KOPT-K1 (cell line): ENCODE data around the gene DNAJC22.
"Not testable (repeated sequence)": the region's sequence is repeated elsewhere in the genome, so short reads cannot be mapped to it uniquely, and the experiment has no call there.

ENCODE experiments used
- H3K27ac ChIP-seq: fragments of 200-600 bp; sonication (generic); 2 replicates; pipeline ENCODE4 v1.5.1; 2016; ENCODE audit warnings: antibody characterized with exemption, mild to moderate bottlenecking, low read depth, low read length; ENCODE audit not compliant: poor library complexity, severe bottlenecking
- H3K36me3 ChIP-seq: fragments of 200-600 bp; sonication (generic); 2 replicates; pipeline ENCODE4 v1.5.1; 2017; ENCODE audit warnings: antibody characterized with exemption, mild to moderate bottlenecking, low read length, moderate library complexity; ENCODE audit not compliant: insufficient read depth
- H3K9me3 ChIP-seq: fragments of 200-600 bp; sonication (generic); 2 replicates; pipeline ENCODE4 v1.5.1; 2017; ENCODE audit warnings: antibody characterized with exemption, low read length, mild to moderate bottlenecking; ENCODE audit not compliant: insufficient read depth, poor library complexity, severe bottlenecking

Gene DNAJC22

DNA sequence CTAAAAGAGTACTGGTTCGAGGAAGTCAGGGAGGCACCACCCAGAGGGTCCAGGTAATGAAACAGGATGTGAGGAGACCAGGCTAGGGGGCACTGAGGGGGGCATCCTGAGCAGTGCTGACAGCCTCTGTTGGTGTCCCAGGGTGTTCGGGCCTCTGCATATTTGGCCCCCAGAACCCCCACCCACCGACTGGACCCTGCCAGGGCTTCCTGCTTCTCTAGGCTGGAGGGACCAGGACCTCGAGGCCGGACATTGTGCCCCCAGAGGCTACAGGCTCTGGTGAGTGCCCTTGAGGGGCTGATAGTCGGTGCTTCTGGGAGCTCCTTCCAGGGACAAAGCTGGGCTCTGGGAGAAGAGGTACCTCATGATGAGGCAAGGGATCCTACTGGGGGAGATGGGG, 21.1 kb upstream of the DNAJC22 start:
- Histone ChIP-seq H3K27ac (no peak overlapping the region), H3K36me3 (peaks cover 64% of the 10 kb centered on the region), H3K9me3 (no peaks in the 10 kb centered on the region)

DNA sequence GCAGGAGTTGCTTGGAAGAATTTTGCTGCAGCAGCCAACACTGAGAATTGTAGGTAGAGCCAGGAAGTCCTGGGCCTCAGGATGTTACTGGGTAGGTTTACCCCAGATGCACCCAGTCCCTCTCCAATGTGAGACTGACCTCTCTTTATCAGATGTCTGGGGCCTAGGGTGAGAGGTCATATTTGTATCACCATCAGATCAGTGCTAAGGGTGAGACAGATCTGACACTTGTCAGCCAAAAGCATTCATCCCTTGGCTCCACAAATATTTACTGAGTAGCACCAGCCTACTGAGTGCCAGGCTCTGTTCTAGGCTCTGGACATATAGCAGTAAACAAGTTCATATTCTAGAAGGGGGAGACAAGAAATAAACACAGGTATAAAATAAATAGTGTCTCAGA, 19.3 kb upstream of the DNAJC22 start:
- H3K27ac ChIP-seq, result no peak overlapping the region
- no peaks in the 10 kb centered on the region for H3K9me3 ChIP-seq
- H3K36me3 ChIP-seq, result peaks cover 81% of the 10 kb centered on the region

DNA sequence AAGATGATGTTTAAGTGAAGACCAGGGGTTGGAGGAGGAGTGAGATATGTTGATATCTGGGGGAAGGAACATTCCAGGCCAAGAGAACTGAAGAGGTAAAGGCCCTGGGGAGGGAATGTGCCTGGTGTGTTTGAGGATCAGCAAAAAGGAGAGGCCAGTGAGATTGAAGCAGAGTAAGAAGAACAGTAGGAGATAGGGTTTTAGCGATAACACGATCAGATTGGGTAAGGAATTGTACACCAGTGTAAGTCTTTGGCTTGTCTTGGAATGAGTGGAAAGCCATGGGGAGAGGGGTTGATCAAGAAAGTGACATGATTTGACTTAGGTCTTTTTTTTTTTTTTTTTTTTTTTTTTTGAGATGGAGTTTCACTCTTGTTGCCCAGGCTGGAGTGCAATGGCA, 18.8 kb upstream of the DNAJC22 start:
- no peak overlapping the region for H3K27ac ChIP-seq
- no peaks in the 10 kb centered on the region for H3K9me3 ChIP-seq
- peaks cover 85% of the 10 kb centered on the region for H3K36me3 ChIP-seq

DNA sequence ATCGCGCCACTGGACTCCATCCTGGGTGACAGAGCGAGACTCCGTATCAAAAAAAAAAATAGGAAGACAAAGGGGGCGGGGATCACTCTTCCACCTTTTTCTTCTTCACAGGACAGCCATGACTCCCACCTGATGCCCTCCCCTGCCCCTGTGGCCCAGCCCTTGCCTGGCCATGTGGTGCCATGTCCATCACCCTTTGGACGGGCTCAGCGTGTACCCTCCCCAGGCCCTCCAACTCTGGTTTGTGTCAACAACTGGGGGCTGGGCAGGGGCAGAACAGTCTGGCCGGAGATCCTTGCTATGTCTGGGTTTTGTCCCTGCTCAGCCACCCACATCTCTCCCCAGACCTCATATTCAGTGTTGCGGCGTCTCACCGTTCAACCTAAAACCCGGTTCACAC, 17.9 kb upstream of the DNAJC22 start:
- H3K27ac ChIP-seq, result no peak overlapping the region
- H3K36me3 ChIP-seq, result peaks cover 85% of the 10 kb centered on the region
- H3K9me3 ChIP-seq, result no peaks in the 10 kb centered on the region

DNA sequence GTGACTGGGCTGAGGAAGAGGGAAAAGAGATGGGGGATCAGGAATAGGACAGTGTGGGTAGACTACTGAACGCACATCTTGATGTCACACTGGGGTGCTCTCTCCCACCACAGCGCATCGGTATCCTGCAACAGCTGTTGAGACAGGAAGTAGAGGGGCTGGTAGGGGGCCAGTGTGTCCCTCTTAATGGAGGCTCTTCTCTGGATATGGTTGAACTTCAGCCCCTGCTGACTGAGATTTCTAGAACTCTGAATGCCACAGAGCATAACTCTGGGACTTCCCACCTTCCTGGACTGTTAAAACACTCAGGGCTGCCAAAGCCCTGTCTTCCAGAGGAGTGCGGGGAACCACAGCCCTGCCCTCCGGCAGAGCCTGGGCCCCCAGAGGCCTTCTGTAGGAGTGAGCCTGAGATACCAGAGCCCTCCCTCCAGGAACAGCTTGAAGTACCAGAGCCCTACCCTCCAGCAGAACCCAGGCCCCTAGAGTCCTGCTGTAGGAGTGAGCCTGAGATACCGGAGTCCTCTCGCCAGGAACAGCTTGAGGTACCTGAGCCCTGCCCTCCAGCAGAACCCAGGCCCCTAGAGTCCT, 16.6 kb upstream of the DNAJC22 start:
- no peaks in the 10 kb centered on the region for H3K9me3 ChIP-seq
- H3K36me3 ChIP-seq, result peaks cover 76% of the 10 kb centered on the region
- no peak overlapping the region for H3K27ac ChIP-seq

DNA sequence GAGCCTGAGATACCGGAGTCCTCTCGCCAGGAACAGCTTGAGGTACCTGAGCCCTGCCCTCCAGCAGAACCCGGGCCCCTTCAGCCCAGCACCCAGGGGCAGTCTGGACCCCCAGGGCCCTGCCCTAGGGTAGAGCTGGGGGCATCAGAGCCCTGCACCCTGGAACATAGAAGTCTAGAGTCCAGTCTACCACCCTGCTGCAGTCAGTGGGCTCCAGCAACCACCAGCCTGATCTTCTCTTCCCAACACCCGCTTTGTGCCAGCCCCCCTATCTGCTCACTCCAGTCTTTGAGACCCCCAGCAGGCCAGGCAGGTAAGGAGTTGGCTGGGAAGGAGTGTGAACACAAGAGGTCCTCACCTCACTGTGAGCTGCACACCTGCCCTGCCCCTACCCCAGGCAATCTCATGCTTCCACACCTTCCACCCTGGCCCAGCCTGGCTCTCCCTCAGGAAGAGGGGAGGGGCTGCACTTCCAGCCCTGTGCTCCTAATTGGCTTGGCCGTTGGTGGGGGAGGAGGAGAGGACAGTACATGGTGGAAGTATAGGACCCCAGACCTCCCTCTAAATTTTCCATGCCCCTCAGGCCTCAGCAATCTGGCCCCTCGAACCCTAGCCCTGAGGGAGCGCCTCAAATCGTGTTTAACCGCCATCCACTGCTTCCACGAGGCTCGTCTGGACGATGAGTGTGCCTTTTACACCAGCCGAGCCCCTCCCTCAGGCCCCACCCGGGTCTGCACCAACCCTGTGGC, 15.9 kb upstream of the DNAJC22 start:
- Histone ChIP-seq H3K27ac (no peak overlapping the region), H3K36me3 (peaks cover 69% of the 10 kb centered on the region), H3K9me3 (no peaks in the 10 kb centered on the region)

DNA sequence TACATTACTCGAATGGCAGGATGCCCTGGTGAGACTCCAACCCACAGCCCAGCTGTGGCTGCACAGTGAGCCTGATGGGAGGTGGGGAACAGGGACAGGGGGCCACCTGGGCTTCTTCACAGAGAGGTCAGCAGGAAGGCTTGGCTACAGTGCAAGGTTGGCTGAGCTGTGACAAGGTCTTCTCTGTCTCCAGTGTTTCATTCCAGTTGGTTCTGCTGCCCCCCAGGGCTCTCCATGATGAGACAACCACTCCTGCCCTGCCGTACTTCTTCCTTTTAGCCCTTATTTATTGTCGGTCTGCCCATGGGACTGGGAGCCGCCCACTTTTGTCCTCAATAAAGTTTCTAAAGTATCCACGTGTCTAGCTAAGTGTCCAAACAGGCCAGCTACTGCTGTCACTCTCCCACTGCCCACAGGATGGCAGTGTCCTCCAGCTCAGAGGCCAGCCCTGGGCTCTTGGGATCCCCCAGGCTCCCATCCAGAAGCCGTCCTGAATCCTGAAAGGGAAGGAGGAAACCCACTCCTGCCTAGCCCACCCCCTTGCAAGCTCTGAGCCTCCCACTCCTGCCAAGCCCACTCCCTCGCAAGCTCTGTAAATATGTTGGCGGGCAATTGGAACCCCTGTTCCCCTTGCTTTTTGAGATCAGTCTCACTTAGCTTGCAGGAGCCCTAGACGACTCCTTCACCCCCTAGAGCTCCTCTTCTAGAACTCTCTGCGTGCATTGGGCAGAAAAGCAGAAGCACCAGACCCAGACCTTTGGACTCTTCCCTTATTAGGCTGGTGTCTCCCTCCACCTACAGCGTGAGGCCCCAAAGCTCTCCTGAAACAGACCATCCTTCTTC, 15.1 kb upstream of the DNAJC22 start:
- Histone ChIP-seq H3K27ac (no peak overlapping the region), H3K36me3 (peaks cover 61% of the 10 kb centered on the region)

DNA sequence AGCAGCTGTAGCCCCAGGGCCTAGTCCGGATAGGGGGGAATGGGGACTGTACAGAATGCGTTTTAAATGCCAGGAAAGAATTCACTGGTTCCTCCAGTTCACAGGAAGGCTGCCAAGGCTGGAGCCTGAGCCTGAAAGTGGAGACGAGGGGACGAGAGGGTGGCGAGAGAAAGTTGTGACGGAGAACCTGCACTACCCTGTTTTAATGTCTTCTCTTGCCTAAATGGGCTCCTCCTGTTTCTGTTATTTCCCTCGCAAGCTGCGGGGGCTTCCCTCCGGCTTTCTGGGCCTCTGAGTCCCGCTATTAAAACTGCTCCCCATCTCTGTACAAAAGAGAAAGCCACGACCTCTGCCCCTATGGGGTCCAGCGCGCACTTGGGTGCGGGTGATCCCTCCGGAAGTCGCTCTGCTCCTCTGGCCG, 14.2 kb upstream of the DNAJC22 start:
- H3K36me3 ChIP-seq, result peaks cover 52% of the 10 kb centered on the region
- no peaks in the 10 kb centered on the region for H3K9me3 ChIP-seq
- H3K27ac ChIP-seq, result no peak overlapping the region

More for the DNA sequence above, 15.1 kb upstream of the DNAJC22 start:
- no peaks in the 10 kb centered on the region for H3K9me3 ChIP-seq

DNA sequence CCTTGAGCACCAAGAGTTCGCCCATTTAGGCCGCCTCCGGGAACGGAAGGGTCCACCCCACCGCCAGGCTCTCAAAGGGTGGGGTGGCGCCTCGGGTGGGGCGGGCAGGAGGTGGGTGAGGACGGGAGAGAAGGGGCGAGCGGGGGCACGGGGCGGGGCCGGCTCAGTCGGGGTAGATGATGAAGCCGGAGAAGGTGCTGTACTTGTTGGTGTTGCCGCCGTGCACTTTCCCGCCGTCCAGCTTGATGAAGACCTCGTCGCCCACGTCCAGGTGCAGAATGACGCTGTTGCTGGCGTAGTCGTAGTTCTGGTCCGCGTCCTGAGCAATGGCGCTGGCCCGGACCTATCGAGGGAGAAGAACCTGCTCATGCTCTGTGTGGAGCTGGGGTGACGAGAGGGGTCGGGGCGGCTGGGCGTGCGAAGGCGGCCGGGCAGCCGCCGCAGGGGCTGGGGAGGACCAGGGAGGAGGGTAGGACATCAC, 13.8 kb upstream of the DNAJC22 start:
- peaks cover 48% of the 10 kb centered on the region for H3K36me3 ChIP-seq
- no peaks in the 10 kb centered on the region for H3K9me3 ChIP-seq
- no peak overlapping the region for H3K27ac ChIP-seq

DNA sequence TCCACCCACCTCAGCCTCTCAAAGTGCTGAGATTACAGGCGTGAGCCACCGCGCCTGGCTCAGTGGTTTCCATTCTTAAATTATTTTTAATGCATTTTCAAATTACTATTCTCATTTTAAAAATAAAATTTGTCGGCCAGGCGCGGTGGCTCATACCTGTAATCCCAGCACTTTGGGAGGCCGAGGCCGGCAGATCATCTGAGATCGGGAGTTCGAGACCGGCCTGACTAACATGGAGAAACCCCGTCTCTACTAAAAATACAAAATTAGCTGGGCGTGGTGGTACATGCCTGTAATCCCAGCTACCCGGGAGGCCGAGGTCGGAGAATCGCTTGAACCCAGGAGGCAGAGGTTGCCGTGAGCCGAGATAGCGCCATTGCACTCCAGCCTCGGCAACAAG, 12.9 kb upstream of the DNAJC22 start:
- not testable (repeated sequence) for H3K9me3 ChIP-seq, H3K27ac ChIP-seq
- peaks cover 39% of the 10 kb centered on the region for H3K36me3 ChIP-seq

DNA sequence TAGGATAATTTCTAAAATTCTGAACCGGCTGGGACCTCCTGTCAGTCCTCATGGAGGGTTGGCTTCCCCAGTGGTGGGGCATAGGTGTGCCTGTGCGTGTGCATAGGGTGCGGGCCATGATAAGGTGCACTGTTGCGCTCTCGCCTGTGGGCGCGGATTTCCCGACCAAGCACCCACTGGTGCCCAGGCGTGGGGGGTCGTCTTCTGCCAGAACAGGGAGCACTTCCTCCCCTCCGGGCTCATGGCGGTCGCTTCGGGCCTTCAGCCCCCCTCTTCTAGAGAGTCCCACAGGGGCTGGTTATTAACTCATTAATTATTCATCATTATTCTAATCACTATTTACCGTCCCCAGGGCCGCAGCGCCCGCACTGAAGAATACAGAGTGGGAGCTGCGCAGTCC, 12.5 kb upstream of the DNAJC22 start:
- H3K36me3 ChIP-seq, result peaks cover 35% of the 10 kb centered on the region
- H3K9me3 ChIP-seq, result no peaks in the 10 kb centered on the region
- no peak overlapping the region for H3K27ac ChIP-seq

DNA sequence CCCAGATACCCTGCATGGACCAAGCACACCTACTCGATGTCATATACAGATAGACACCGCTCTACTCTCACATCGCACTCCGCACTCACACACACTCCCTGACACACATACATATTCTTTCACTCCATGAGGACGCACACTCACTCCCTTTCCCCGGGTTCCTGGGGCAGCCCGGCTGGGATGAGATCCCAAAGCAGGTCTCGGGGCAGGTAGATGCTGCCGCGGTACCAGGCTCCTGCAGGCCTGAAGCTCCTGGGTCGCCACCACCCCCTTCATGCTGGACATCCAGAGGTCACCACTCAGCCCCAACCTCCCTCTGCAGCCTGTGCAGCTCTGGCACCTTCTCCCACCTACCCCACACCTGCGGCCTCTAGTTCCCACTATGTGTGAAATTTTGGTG, 12.0 kb upstream of the DNAJC22 start:
- H3K36me3 ChIP-seq, result peaks cover 30% of the 10 kb centered on the region
- H3K27ac ChIP-seq, result no peak overlapping the region
- H3K9me3 ChIP-seq, result no peaks in the 10 kb centered on the region

DNA sequence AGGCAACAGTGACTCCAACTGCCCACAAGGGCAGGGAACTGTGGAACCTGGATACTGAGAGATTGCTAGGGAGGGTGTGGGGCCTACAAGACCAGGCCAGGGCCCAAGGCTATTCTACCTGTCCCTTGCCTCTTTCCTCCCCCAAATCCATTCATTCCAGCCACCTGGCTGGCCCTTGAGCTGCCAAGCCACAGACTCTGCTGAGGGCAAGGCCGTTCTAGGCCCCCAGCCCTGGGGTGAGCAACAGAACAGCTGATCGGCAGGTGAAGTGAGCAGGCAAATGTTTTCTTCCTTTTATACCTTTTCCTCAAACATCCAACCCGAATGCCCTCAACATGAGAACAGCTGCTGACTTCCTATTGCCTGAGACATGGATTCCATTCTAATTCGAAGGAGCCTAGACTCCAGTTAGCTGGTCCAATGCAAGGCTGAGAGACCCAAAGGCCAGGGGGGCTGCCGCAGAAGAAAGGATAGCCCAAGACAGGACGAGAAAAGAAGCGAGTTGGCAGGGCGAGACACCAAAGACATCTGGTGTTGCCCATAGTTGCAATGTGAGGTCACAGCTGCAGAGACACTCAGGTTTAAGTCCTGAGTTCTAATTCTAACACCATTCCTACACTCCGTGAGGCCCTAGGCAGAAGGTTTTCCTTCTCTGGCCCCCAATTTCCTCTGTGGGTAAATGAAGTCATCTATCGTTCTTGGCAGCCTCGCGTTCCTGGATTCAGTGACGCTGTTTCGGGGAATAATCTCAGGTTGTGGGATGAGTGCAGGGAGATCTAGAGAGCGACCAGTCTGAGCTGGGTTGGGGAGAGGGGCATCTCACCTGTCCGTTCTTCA, 11.4 kb upstream of the DNAJC22 start:
- peaks cover 24% of the 10 kb centered on the region for H3K36me3 ChIP-seq
- no peak overlapping the region for H3K27ac ChIP-seq
- no peaks in the 10 kb centered on the region for H3K9me3 ChIP-seq

DNA sequence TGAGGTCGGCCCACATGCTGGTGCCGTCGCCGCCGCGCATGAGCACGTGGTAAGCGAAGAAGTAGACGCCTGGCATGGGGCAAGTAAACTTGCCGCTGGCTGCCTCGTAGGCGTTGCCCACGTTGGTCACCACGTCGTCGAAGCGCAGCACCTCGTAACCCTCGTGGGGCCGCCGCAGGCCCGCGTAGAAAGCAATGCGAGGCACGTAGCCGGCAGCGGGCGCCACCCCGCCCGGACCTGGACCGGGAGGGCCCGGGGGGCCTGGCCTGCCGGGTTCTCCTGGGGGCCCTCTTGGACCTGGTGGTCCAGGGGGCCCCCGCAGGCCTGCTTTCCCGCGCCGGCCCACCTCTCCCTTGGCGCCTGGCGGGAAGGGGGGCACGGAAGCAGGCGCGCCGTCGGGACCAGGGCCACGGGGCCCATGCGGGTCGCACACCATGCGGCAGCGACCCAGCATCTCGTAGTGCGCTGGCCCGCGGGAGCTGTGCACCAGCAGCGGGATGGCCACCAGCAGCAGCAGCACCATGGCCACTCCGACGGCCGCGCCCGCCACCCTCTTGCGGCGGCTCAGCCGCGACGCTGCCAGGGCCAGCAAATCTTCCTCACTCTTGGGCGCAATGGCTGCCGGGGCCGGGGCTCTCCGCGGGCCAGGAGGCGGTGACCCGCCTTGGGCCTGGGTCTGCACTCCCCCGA, 10.6 kb upstream of the DNAJC22 start:
- H3K27ac ChIP-seq, result no peak overlapping the region
- peaks cover 16% of the 10 kb centered on the region for H3K36me3 ChIP-seq
- no peaks in the 10 kb centered on the region for H3K9me3 ChIP-seq
